Choroid plexus epithelial cell (primary cell): ENCODE results near the gene EFCC1.

ENCODE experiments used
- DNase-seq: peaks from one replicate; pipeline ENCODE4 v3.0.0-alpha.2; 2010; ENCODE audit warnings: low read depth
- H3K4me3 ChIP-seq: 2 replicates; pipeline ENCODE4 v1.5.1; 2011; ENCODE audit warnings: low read depth, mild to moderate bottlenecking, control low read depth, low read length, moderate library complexity
- CTCF ChIP-seq: conservative IDR thresholded peaks from 2 replicates; pipeline ENCODE4 v1.5.1; 2011; ENCODE audit warnings: low read depth, mild to moderate bottlenecking, control low read depth, inconsistent platforms, low read length, moderate library complexity

The EFCC1 gene

GRCh38 chr3:129031476-129032215, 30.5 kb downstream of the EFCC1 start:
- H3K4me3 ChIP-seq: no peak overlapping the region
- no peak for TF ChIP-seq CTCF
- no peak for DNase-seq

GRCh38 chr3:129032716-129033115, 31.6 kb downstream of the EFCC1 start:
- no peak for TF ChIP-seq CTCF
- no peak overlapping the region for H3K4me3 ChIP-seq
- DNase-seq: no peak

- no peak for DNase-seq
- no peak overlapping the region for H3K4me3 ChIP-seq
- no peak for TF ChIP-seq CTCF
These were observed 32.0 kb downstream of the EFCC1 start for GRCh38 chr3:129033151-129033550.

- no peak for TF ChIP-seq CTCF
- DNase-seq: no peak
- no peak overlapping the region for H3K4me3 ChIP-seq
These were observed 32.7 kb downstream of the EFCC1 start for GRCh38 chr3:129033633-129034321.

- no peak overlapping the region for H3K4me3 ChIP-seq
- TF ChIP-seq CTCF: no peak
- no peak for DNase-seq
These were observed 33.5 kb downstream of the EFCC1 start for GRCh38 chr3:129034642-129035041.

- DNase-seq: no peak
- TF ChIP-seq CTCF: no peak
- H3K4me3 ChIP-seq: no peak overlapping the region
These were observed 34.5 kb downstream of the EFCC1 start for GRCh38 chr3:129035360-129036221.
